B cell (primary cell): ENCODE data around the gene NUDC.
"Not testable (repeated sequence)": the region's sequence is repeated elsewhere in the genome, so short reads cannot be mapped to it uniquely, and the experiment has no call there.

Experiments
- EZH2 ChIP-seq: IDR thresholded peaks from 2 replicates; pipeline ENCODE4 v1.6.1; 2012; ENCODE audit warnings: borderline replicate concordance, low read depth, mild to moderate bottlenecking, moderate library complexity, low read length; ENCODE audit not compliant: insufficient read depth, poor library complexity, severe bottlenecking
- TF ChIP-seq, protein P1 (sequence below): fragments of 200-600 bp; IDR thresholded peaks from one replicate; pipeline ENCODE4 v1.8.0; 2022; ENCODE audit warnings: antibody characterized with exemption, mild to moderate bottlenecking

- not testable (repeated sequence) for TF ChIP-seq EZH2
- TF ChIP-seq, protein P1, sequence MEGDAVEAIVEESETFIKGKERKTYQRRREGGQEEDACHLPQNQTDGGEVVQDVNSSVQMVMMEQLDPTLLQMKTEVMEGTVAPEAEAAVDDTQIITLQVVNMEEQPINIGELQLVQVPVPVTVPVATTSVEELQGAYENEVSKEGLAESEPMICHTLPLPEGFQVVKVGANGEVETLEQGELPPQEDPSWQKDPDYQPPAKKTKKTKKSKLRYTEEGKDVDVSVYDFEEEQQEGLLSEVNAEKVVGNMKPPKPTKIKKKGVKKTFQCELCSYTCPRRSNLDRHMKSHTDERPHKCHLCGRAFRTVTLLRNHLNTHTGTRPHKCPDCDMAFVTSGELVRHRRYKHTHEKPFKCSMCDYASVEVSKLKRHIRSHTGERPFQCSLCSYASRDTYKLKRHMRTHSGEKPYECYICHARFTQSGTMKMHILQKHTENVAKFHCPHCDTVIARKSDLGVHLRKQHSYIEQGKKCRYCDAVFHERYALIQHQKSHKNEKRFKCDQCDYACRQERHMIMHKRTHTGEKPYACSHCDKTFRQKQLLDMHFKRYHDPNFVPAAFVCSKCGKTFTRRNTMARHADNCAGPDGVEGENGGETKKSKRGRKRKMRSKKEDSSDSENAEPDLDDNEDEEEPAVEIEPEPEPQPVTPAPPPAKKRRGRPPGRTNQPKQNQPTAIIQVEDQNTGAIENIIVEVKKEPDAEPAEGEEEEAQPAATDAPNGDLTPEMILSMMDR = not testable (repeated sequence)
Measured at GRCh38 chr1:26881611-26882010, 39.9 kb upstream of the NUDC start.
